HT1080 (cell line): ENCODE data around the gene PARM1. TPM values are rescaled to one million over a fixed set of nuclear protein-coding genes. Genes with fewer than 3 reads are reported as not detected.
"Not testable (repeated sequence)": the region's sequence is repeated elsewhere in the genome, so short reads cannot be mapped to it uniquely, and the experiment has no call there.

Experiments
- DNase-seq: peaks from one replicate; pipeline ENCODE4 v3.0.0-alpha.2; 2015; ENCODE audit warnings: low read depth
- total RNA-seq: library from RNA; depleted of rRNA; stranded (reverse); fragments of >200 nt; shearing (Covaris generic); gene quantifications from 2 replicates; pipeline ENCODE4 v1.2.3, GENCODE V29; 2014

Gene PARM1
- total RNA-seq, 1 experiment from 2014 or later: not detected

DNA sequence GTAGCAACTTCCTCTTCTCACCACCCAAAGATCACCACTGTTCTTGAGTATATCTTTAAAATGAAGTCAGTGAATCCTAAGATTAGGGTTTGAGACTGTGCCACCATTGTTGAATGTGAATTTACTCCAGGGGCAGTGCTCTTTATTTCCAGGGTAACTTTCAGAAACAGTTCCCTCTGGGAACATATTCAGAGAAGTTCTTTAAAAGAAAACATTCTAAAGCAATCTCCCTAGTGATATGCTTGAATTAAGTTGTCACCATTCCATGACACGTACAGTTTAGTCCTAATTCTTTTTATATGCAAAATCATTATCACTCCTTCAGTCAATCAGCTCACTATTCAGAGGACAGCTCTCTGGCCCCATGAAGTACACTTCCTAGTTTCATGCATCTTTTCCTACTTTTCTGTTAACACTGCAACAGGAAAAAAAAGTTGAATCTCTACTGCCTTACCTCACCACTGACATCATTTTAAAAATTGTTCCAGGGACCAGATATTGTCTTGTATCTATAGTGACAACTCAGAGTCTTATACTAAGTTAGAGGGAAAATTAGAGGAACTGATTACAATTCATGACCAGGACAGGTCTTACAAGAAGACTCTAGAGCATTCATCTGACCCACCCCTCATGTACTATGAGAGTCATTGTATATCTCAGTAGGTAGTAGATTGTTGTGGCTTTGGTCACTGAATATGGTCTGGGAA lies 49.8 kb downstream of the PARM1 start:
- DNase-seq: no peak

DNA sequence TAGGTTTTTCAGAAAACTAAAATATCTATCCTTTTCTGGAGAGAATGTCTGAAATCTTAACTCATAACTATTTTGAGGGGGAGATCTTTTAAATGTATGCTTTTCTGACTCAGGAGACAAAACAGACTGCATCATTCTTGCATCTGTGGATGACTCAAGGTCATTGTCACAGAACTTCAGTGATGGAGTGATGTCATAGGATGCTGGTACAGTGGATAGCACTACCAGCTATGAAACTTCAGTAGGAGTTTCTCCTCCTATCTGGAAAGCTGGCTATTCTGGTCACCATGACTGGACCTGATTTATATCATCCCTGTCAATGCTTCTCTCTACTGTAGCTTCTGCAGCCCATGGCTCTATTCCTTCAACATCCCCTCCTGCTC lies 50.3 kb downstream of the PARM1 start:
- no peak for DNase-seq

DNA sequence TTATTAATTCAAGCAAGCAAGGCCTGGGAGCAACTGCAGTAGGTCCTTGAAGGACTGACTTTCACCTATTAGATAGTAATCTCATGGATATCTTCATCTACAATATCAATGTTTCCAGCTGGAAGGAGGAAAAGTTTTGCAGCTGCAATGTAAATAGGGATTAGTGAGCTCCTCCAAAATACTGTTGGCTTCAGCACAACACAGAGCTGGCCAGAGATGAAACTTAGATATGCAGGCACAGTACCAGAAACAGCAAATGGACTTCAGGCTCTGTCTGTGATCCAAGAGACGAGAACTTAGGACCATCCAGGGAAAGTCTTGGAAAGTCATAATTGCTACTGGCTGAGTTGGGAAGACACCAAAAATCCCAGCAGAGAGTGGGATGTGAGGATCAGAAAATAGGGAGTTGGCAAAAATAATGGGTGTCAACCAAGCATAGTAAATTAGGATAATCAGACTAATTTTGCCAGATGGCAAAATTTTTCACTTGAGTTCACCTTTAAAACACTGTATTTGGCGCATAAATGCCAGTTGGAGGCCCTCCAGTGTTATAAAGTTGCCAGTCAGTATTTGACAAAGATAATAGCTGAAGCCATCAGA lies 57.5 kb downstream of the PARM1 start:
- no peak for DNase-seq

- not testable (repeated sequence) for DNase-seq
These were observed 61.5 kb downstream of the PARM1 start for GRCh38 chr4:74994436-74994835.

DNA sequence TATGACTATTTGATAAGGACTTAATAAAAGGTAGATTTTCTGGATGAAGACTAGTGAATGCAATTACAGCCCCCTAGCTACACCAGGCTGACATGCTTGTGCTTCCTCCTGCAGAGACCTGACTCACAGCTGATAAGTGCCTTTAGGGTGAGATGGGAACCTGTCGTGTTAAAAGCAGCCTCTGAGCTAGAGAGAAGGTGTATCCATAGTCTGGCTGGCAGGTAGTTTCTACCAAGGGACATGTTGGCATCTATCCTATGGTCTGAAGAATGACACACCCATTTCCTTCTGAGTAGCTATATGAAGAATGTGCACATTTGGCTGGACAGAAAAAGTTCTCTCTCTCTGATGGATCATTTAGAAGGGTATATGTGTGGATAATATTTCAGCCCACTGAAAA lies 64.1 kb downstream of the PARM1 start:
- no peak for DNase-seq

DNA sequence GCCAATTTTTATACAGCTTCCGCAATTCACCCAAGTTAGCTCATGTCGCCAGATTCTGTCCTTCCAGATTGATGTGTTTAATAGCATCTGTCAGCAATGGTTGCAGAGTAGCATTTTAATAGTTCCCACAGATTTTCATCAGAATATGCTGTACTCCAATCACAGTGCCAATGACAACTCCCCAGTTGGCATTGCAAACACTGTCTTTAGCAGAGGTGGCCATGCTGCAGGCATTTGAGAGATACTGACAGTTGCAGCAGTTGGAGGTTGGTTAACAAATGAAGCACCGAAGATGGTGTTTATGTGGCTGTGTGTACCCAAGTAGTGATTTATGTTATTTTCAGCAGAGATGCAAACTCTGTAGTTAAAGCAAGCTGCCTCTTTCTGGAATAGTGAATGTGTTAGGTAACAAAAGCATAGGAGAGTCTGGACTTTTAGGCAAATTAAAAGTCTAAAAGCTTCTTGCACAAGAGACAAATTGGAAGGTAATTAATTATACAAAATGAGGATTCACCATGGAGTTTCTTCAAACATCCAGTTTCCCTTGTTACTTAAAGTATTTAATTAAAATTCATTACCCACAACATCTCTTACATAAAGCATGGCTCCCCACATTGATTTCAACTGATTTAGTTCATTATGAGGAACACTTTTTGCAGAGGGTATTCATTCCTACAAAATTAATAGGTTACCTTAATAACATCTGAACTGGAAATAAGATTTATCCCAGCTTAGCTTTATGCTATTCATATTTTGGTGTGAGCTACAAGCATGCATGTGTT lies 65.2 kb downstream of the PARM1 start:
- no peak for DNase-seq

DNA sequence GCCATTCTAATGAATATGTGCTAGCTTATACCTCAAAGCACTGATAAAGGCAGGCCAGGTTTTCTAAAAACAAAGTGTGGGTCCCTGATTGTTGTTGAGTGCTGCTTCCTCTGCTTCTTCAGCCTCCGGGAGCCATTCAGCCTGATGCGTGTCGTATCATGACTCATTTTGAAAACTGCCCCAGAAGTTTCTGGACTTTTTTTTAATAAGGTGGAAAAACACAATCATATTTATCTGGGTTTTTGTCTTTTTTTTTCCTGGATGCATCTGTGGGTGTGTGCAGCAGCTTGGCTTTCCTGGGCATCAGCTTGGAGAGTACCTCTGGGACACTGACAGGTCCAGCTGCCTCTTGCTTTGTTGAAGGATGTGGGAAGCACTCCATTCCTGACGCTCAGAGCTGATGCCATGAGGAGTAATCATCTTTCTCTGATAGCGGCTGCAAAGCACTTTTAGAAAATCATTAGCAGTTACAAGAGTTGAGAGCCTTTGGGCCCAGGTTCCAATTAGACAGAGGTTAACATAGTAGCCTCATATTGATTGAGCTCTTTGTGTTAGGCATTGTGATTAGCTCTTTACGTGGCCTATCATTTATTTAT lies 66.9 kb downstream of the PARM1 start:
- no peak for DNase-seq

- DNase-seq: no peak
These were observed 69.0 kb downstream of the PARM1 start for GRCh38 chr4:75001871-75002270.

DNA sequence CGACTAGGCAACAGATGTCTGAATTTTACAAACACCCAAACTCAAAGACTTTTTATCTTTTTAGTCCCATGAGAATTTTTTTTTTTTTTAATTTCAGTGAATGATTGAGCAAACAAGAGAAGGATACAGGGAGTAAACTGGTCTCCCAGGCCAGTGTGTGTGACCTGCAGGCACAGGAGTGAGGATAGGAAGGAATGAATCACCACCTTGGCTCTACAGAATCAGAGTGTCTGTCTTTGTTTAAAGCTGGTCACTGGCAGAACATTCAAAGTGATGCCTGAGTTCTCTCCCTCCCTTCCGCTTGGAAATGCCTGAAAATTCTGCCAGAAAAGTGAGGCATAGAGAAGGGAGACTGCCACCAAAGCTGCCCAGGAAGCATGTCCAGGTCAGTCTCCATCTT lies 69.5 kb downstream of the PARM1 start:
- peak; percentile 22 for DNase-seq

GRCh38 chr4:75003979-75004378 lies 71.1 kb downstream of the PARM1 start:
- no peak for DNase-seq

DNA sequence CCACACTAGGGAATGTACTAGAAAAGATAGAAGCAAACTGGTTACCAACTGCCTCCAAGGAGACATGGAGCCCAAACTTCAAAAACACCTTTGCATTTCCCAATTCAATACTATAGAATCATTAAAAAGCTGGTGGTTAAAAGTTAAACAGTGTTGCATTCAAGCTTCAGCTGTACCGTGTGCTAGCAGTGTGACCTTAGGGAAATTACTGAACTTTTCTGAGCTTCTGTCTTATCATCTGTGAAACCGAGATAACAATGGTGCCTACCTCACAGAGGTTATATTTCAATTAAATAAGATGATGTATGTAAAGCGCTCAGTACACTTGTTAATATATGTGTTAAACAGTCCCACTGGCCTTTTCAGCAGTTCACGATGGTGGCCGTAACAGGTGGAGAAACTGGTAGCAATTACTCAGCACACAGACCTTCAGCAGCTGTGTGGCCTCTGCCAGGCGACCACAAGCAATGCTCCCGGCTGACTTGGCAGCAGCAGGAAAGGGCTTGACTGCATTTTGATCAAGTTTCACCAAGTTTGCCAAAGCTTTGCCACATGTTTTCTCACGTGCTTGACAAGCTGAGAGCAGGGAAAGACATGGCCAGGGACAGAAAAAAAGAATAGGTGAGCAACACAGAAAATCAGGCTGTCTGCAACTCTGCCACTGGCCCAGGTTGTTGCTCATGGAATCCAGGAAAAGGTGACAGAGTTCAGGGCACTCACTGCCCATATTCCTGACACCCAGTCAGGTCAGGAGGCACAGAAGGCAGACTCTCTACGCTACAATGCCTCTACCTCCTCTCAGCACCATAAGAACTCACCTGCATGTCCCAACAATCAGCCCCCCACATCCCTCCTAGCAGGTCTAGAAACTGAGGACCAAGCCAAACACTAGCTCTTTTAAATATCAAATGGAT lies 72.1 kb downstream of the PARM1 start:
- peak; percentile 50 for DNase-seq

DNA sequence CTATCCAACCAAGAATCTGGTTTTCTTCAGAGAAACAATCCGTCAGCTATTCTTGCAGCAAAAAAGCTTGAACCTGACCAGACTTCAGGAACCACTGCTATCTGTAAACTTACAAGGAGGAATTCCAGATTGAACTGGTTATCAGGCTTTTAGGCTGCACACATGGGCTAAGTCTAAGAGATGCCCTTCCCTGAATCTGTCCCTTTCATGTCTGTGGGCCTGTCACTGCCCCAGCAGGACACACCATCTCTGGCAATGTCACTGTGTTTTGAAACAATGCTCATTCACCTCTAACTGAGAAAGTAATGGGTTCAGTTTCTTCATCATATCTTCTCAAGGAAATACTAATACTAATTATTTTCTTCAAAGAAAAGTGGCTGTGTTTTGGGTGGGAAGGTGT lies 72.8 kb downstream of the PARM1 start:
- no peak for DNase-seq

DNA sequence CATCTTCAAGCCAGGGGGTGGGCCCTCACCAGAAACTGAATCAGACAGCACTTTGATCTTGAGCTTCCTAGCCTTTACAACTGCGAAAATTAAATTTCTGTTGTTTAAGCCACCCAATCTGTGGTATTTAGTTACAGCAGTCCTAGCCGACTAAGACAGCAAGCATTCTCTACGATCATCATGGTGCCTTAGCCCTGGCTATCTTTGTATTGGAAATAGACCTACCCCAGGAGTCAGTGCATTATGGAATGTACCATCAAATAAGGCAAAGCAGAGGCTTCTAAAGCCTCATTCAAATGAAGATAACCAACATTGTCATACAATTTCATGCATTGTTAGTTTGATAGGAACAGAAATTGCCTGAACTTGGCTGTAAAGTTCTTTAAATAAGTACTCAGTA lies 75.0 kb downstream of the PARM1 start:
- no peak for DNase-seq

GRCh38 chr4:75009138-75009537 lies 76.2 kb downstream of the PARM1 start:
- DNase-seq: no peak

- peak; percentile 3 for DNase-seq
These were observed 78.3 kb downstream of the PARM1 start for GRCh38 chr4:75011131-75011795.

DNA sequence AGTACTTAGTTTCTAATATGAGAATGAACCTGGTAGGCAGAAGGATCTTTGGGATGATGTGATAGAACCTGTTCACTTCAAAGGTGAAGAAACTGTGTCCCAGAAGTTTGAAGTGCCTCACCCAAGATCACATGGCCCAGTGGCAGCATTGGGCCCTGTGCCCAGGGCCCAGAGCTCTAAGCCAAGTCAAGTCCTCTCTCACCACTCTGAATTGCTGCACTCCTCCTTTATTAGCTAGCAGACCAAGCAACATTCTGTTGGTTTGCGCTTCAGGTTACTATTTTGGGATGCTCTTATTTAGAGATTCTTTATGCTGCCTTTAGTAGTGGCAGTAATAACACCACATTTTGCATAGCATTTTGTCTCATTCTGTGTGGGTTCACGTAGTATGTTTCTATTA lies 82.7 kb downstream of the PARM1 start:
- DNase-seq: no peak

GRCh38 chr4:75016472-75016871 lies 83.6 kb downstream of the PARM1 start:
- DNase-seq: no peak

DNA sequence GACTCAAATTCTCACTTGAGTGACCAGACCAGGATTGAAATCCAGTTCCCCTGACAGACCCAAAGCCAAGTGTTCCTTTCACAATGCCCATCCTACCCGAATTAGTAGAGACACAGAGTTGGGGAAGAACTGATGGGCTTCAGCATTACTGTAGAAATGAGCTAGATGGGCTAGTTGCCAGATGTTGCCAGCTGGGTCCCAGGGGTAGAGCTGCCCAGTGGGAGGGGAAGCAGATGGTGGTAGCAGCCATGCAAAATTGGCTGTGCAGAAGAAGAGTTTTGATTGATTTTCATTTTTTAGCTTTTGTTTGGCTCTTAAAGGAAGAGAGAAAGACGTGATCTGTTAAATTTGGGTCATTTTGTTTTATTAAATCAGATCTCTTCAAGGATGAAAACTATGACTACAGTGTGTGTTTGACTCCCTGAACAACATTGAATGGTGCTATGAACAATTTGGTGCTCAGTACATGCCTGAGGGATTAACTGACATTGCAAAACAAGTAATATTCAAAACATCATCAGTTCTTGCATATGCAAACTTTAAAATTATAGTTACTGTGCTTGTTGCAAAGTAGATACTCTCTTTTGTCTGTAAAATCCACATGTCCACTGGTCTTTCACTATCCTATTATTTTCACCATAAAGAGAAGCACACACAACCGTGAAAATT lies 86.0 kb downstream of the PARM1 start:
- no peak for DNase-seq

GRCh38 chr4:75025431-75025830 lies 92.5 kb downstream of the PARM1 start:
- DNase-seq: no peak
